ENCODE results near the gene KMT2C.

Gene KMT2C

GRCh38 chr7:152193880-152194279 is 241.9 kb downstream of the KMT2C start:
- DNase-seq = no peak

- DNase-seq = no peak
Observed at GRCh38 chr7:152189061-152189460, 246.7 kb downstream of the KMT2C start.

- no peak for DNase-seq
Observed at GRCh38 chr7:152185558-152185957, 250.2 kb downstream of the KMT2C start.

GRCh38 chr7:152180587-152180986 is 255.2 kb downstream of the KMT2C start:
- peak; percentile 19 for DNase-seq

- no peak for DNase-seq
Observed at GRCh38 chr7:152180048-152180447, 255.8 kb downstream of the KMT2C start.

- DNase-seq = no peak
Observed at GRCh38 chr7:152178405-152179058, 257.3 kb downstream of the KMT2C start.

- no peak for DNase-seq
Observed at GRCh38 chr7:152177681-152178404, 258.0 kb downstream of the KMT2C start.

- no peak for DNase-seq
Observed at GRCh38 chr7:152176797-152177196, 259.0 kb downstream of the KMT2C start.

- DNase-seq = no peak
Observed at GRCh38 chr7:152173372-152174070, 262.3 kb downstream of the KMT2C start.

GRCh38 chr7:152162287-152162686 is 273.5 kb downstream of the KMT2C start:
- DNase-seq = no peak

- DNase-seq = no peak
Observed at GRCh38 chr7:152161171-152161570, 274.6 kb downstream of the KMT2C start.

- DNase-seq = no peak
Observed at GRCh38 chr7:152158801-152159587, 276.8 kb downstream of the KMT2C start.

GRCh38 chr7:152152267-152152666 is 283.5 kb downstream of the KMT2C start:
- no peak for DNase-seq

- DNase-seq = no peak
Observed at GRCh38 chr7:152149363-152149762, 286.4 kb downstream of the KMT2C start.

GRCh38 chr7:152148706-152149105 is 287.1 kb downstream of the KMT2C start:
- DNase-seq = no peak

- DNase-seq = peak; percentile 57
Observed at GRCh38 chr7:152145853-152146466, 289.8 kb downstream of the KMT2C start.

GRCh38 chr7:152144557-152145245 is 291.1 kb downstream of the KMT2C start:
- DNase-seq = no peak

- peak; percentile 36 for DNase-seq
Observed at GRCh38 chr7:152142976-152143595, 292.7 kb downstream of the KMT2C start.

GRCh38 chr7:152140560-152140959 is 295.2 kb downstream of the KMT2C start:
- DNase-seq = no peak

GRCh38 chr7:152140067-152140466 is 295.7 kb downstream of the KMT2C start:
- no peak for DNase-seq

GRCh38 chr7:152137476-152138025 is 298.3 kb downstream of the KMT2C start:
- DNase-seq = no peak
